Neural progenitor cell (in vitro differentiated cells): ENCODE data around the gene DDAH2.

Experiments used
- CTCF ChIP-seq: fragments of 200-600 bp; sonication (generic); IDR thresholded peaks from 2 replicates; pipeline ENCODE4 v1.5.1; 2017; ENCODE audit warnings: antibody characterized with exemption, mild to moderate bottlenecking
- EZH2 ChIP-seq: fragments of 200-600 bp; sonication (generic); IDR thresholded peaks from 2 replicates; pipeline ENCODE4 v1.6.1; 2017; ENCODE audit warnings: antibody characterized with exemption, mild to moderate bottlenecking, moderate library complexity
- EZH2phosphoT487 ChIP-seq: fragments of 200-600 bp; sonication (generic); IDR thresholded peaks from 2 replicates; pipeline ENCODE4 v1.6.1; 2017; ENCODE audit warnings: antibody characterized with exemption

- TF ChIP-seq CTCF: no peak
- no peak for TF ChIP-seq EZH2phosphoT487
- TF ChIP-seq EZH2: no peak
Measured at GRCh38 chr6:31777667-31778050, 48.6 kb upstream of the DDAH2 start.
